A549 (cell line): Measurements from ENCODE around the gene GGT5. TPM values are rescaled to one million over a fixed set of nuclear protein-coding genes. Genes with fewer than 3 reads are reported as not detected.

ENCODE experiments used
- ATAC-seq, 2 experiments: fragments of 200-7000 bp in 1 of 2; fragments of >200 bp in 1 of 2; cut with Nextera tagmentation in 1 of 2; cut with Tn5 transposase in 1 of 2; 3 replicates each; pipeline versions ENCODE4 v1.8.0 to v1.9.1; 2018 to 2020; ENCODE audit warnings: mild to moderate bottlenecking in 1 of 2, moderate library complexity in 1 of 2
- CTCF ChIA-PET: fragments of 300-600 bp; sonication (Branson Sonifier 250); formaldehyde crosslinking; extraction: SDS; loops from one replicate; lab custom pipeline; 2021; ENCODE audit warnings: antibody characterized with exemption, inconsistent platforms; lab: Yijun Ruan, JAX
- POLR2A ChIA-PET: fragments of 350-600 bp; formaldehyde crosslinking; extraction: SDS; loops from one replicate; lab custom pipeline; 2021; ENCODE audit warnings: antibody characterized with exemption, inconsistent platforms; lab: Yijun Ruan, JAX
- DNase-seq, 2 experiments: peaks; one replicate each; pipeline versions ENCODE4 v3.0.0 to v3.0.0-alpha.2; 2011 to 2016; ENCODE audit warnings: low read depth in 1 of 2, low spot score in 1 of 2
- FAIRE-seq: peaks from 2 replicates; lab custom pipeline; 2011; peaks lifted over from hg19 to GRCh38; lab: Jason Lieb, UNC
- H3K27ac ChIP-seq, 2 experiments: fragments of >200 bp; sonication (Bioruptor Twin); formaldehyde crosslinking; 3 replicates each; pipeline ENCODE4 v1.5.1; 2016 to 2017
- H3K4me1 ChIP-seq: fragments of >200 bp; sonication (Bioruptor Twin); formaldehyde crosslinking; 3 replicates; pipeline ENCODE4 v1.6.1; 2016
- H3K4me2 ChIP-seq: fragments of >200 bp; sonication (Bioruptor Twin); formaldehyde crosslinking; 3 replicates; pipeline ENCODE4 v1.6.1; 2016
- H3K4me3 ChIP-seq: fragments of >200 bp; sonication (Bioruptor Twin); formaldehyde crosslinking; 3 replicates; pipeline ENCODE4 v1.5.1; 2016
- H3K9me3 ChIP-seq: fragments of >200 bp; sonication (Bioruptor Twin); formaldehyde crosslinking; 3 replicates; pipeline ENCODE4 v1.6.1; 2016
- ATOH8 ChIP-seq: fragments of 250-450 bp; sonication (Bioruptor Pico); IDR thresholded peaks from 2 replicates; pipeline ENCODE4 v1.5.0; 2020; ENCODE audit warnings: low read depth, mild to moderate bottlenecking, moderate library complexity
- BHLHE40 ChIP-seq: IDR thresholded peaks from 2 replicates; pipeline ENCODE4 v1.6.1; 2012; ENCODE audit warnings: low read depth, low read length, inconsistent platforms
- CTCF ChIP-seq: fragments of >200 bp; sonication (Bioruptor Twin); formaldehyde crosslinking; IDR thresholded peaks from 3 replicates; pipeline ENCODE4 v1.5.1; 2016
- MAX ChIP-seq: IDR thresholded peaks from 2 replicates; pipeline ENCODE4 v1.6.1; 2012
- RAD21 ChIP-seq, 2 experiments: fragments of >200 bp in 1 of 2; sonication (Bioruptor Twin) in 1 of 2; formaldehyde crosslinking in 1 of 2; IDR thresholded peaks in 1 of 2; conservative IDR thresholded peaks in 1 of 2; 2 replicates in 1 of 2; 3 replicates in 1 of 2; pipeline ENCODE4 v1.6.1; 2012 to 2018; ENCODE audit warnings: inconsistent platforms in 1 of 2
- SREBF2 ChIP-seq: fragments of 450-650 bp; IDR thresholded peaks from 2 replicates; pipeline ENCODE4 v1.6.1; 2014; ENCODE audit warnings: mild to moderate bottlenecking, moderate library complexity
- USF2 ChIP-seq: fragments of 450-650 bp; IDR thresholded peaks from 2 replicates; pipeline ENCODE4 v1.6.1; 2014; ENCODE audit warnings: antibody characterized with exemption
- ZNF302 ChIP-seq: fragments of 250-450 bp; sonication (Bioruptor Pico); IDR thresholded peaks from 2 replicates; pipeline ENCODE4 v1.9.0; 2021; ENCODE audit warnings: inconsistent platforms, mild to moderate bottlenecking, moderate library complexity
- WGBS: methylation state at CpG from one replicate; pipeline ENCODE4 v1.1.6; 2017; ENCODE audit errors: missing lambda C conversion rate; 5-methylcytosine and 5-hydroxymethylcytosine counted together
- polyA plus RNA-seq, 4 experiments: library from polyadenylated mRNA; depleted of rRNA in 3 of 4; stranded (reverse); fragments of >200 nt; fragmentation: RNase III in 1 of 4; extraction: RNeasy Plus Mini Kit Qiagen cat#74134 plus additional on column Dnase treatment in 1 of 4; gene quantifications; 2 replicates in 3 of 4; 3 replicates in 1 of 4; pipeline ENCODE4 v1.2.3, GENCODE V29; 2011 to 2017

The GGT5 gene
- polyA plus RNA-seq, 2 of the 4 experiments (the other 2 are of a cell fraction), result 2.5 to 3.1 TPM

- ChIA-PET POLR2A (no interaction called here), CTCF (interaction anchor here (0.9 to 4.2 kb wide), 5 partner anchors 10 to 78 kb away, joined by 3 to 32 read pairs (median 4); no protein-coding TSS in a partner anchor)
- no peak for FAIRE-seq
- no peak for TF ChIP-seq MAX
- TF ChIP-seq ATOH8 (CRISPR knock-in tag), result no peak
- H3K4me2 ChIP-seq, result no peak overlapping the region
- DNase-seq, result no peak
- ATAC-seq, result no peak
- 95% methylated on average over 4 of the region's 17 CpGs for WGBS
- peaks cover 21% of the 10 kb centered on the region for H3K4me1 ChIP-seq
- H3K4me3 ChIP-seq, result no peak overlapping the region
- peak overlapping the region in 1 of 2 experiments; percentile 96; a peak in 3 of 6 replicates for H3K27ac ChIP-seq
- H3K9me3 ChIP-seq, result no peaks in the 10 kb centered on the region
Observed at GRCh38 chr22:24179478-24180210, 65.2 kb downstream of the GGT5 start.

- Histone ChIP-seq H3K27ac (peak overlapping the region in 1 of 2 experiments; percentile 96; a peak in 3 of 6 replicates), H3K4me2 (no peak overlapping the region), H3K9me3 (no peaks in the 10 kb centered on the region), H3K4me1 (peaks cover 21% of the 10 kb centered on the region), H3K4me3 (no peak overlapping the region)
- 84% methylated on average over 20 of the region's 21 CpGs for WGBS
- POLR2A ChIA-PET, result interaction anchor here (0.6 kb wide), 1 partner anchor 45 kb away, joined by 5 read pairs; no protein-coding TSS in a partner anchor
- CTCF ChIA-PET, result interaction anchor here (0.9 to 4.2 kb wide), 4 partner anchors 9 to 22 kb away, joined by 3 to 32 read pairs (median 16); no protein-coding TSS in a partner anchor
- FAIRE-seq, result no peak
- peak in 1 of 2 experiments; percentile 15; a peak in 1 of 6 replicates for ATAC-seq
- TF ChIP-seq CTCF, result peak; percentile 31
- peak in 1 of 2 experiments; percentile 32; a peak in 1 of 5 replicates for TF ChIP-seq RAD21 (conservative IDR thresholded peaks at IDR 0.05 in 1 of 2, IDR thresholded peaks at IDR 0.05 in 1 of 2)
- TF ChIP-seq USF2, result no peak
- DNase-seq, result no peak
Observed at GRCh38 chr22:24178502-24179440, 66.1 kb downstream of the GGT5 start.

GRCh38 chr22:24178021-24178431, 66.9 kb downstream of the GGT5 start:
- no peak for ATAC-seq
- no peak overlapping the region for H3K4me2 ChIP-seq
- FAIRE-seq, result no peak
- ChIA-PET CTCF (interaction anchor here (3.6 to 4.2 kb wide), 2 partner anchors 12 to 22 kb away, joined by 29 to 32 read pairs; no protein-coding TSS in a partner anchor), POLR2A (no interaction called here)
- no peak overlapping the region for H3K4me3 ChIP-seq
- TF ChIP-seq BHLHE40 (no peak), SREBF2 (no peak), ZNF302 (CRISPR knock-in tag) (no peak), USF2 (no peak)
- WGBS, result 100% methylated on average over 1 of the region's 12 CpGs
- DNase-seq, result no peak
- H3K27ac ChIP-seq, result peak overlapping the region in 1 of 2 experiments; percentile 74; a peak in 2 of 6 replicates
- peaks cover 21% of the 10 kb centered on the region for H3K4me1 ChIP-seq
- no peaks in the 10 kb centered on the region for H3K9me3 ChIP-seq
